HG03575 (cell line): ENCODE data around the gene SLC8A1.

Experiments
- ATAC-seq: cut with Tn5 transposase; IDR thresholded peaks from one replicate; pipeline ENCODE4 v1.9.1; 2021; ENCODE audit not compliant: unreplicated experiment, insufficient number of reproducible peaks, low FRiP score; ENCODE audit errors: extremely low read depth

SLC8A1 gene

DNA sequence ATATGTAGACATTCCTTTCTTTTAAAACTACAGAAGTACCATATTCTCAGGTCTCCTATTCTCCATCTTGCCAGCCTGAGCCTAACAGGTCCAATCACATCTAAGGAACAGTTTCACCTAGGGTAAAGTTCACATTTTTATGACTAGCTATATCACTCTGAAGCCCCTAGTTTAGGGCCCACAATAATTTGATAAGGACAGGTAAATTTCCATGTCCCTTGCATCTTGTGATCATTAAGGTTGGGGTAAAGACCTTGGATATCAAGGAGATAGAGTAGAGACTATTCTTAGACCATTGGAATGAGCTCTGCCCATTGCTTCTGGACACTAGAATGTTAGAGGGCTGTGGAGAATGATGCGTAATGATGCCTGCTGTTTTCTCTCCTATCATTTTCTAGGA lies 185.7 kb downstream of the SLC8A1 start:
- no peak for ATAC-seq

GRCh38 chr2:40265602-40266001 lies 186.3 kb downstream of the SLC8A1 start:
- ATAC-seq = no peak

GRCh38 chr2:40261042-40261441 lies 190.8 kb downstream of the SLC8A1 start:
- ATAC-seq = no peak

GRCh38 chr2:40260437-40260836 lies 191.5 kb downstream of the SLC8A1 start:
- peak; percentile 68 for ATAC-seq

- no peak for ATAC-seq
These were observed 192.0 kb downstream of the SLC8A1 start for GRCh38 chr2:40259900-40260299.

GRCh38 chr2:40258135-40258457 lies 193.8 kb downstream of the SLC8A1 start:
- no peak for ATAC-seq

DNA sequence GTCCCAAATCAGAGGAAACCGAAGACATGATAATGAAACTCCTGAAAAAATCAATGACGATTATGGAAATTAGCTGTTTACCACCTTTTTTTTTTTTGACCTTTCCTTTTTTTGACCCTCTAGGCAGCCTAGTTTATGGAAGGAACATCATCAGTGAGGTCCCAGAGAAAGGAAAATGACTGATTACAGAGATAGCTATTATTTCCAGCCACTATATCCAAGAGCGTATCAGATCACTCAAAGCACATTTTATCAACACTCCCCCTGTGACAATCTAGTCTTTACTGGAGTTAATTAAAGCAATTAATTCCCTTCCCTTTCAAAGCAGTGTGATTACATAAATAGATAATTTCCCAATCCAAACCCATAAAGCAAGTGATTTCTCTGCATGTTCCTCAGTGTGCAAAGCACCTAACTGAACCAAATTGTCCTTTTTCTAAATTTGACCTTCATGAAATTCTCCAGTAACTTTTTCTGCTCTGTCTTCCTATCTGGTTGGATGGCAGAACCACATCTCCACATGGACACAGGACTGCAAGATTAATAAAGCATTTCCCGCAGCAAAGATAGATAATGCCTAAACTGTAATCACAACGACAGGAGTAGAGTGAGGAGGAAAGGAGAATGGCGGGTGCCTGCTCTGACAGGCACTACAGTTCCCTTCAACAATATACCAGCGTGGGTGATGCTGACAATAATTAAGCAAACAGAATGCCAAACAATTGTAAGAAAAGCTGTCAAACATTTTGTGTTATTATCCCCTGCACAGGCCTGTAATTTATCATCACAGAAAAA lies 194.4 kb downstream of the SLC8A1 start:
- ATAC-seq = no peak

DNA sequence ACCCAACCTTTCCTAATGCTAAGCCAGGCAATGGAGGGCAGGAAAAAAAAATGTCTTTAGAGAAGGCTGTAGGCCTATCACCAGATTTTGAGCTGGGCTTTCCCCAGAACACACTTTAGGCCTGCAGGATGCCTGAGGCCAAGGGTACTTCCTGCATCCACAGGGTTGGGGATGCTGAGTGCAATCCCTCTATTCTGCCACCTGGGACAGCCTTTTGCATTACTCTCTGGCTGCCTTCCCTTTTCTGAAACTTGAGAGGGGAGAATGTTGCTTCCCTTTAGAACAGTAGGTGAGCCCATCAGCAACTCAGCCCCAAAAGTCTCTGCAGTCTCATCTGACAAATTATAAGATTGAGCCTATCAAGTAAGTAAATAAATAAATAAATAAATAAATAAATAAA lies 195.2 kb downstream of the SLC8A1 start:
- no peak for ATAC-seq

GRCh38 chr2:40256008-40256407 lies 195.9 kb downstream of the SLC8A1 start:
- ATAC-seq = no peak

DNA sequence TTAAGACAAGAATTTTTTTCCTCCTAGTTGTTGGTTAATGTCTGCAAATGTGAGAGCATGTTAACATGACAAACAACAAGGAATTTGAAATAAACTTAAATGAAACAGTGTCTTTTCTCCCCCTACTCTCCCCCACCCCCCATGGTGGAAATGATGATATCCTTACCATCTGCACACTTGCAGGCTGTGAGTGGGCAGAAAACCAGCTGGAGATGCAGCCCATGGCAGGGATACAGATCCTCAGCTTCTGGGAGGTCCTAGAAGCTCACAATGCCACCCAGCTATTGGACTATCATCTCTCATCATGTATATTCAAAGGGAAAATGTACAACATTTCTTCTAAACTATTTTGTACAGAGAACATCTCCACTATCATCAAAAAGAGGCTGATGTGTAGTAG lies 196.8 kb downstream of the SLC8A1 start:
- no peak for ATAC-seq

DNA sequence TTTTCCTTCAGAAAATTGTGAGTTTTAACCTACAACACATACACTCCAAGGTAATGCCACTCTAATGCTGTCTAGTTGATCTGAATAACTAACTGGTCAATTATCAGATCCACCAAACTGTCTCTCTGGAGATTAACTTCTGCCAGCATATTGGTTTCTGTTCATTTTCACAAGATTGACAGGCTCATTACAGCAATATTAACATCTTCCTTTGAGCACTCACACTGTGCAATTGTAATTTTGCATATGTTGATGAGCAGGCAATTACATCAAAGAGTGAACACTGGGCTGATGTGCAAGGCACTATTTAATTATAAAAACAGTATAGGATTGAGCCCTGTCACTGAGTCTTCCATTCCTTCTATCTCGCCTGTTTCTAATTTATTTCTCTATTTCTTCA lies 197.3 kb downstream of the SLC8A1 start:
- ATAC-seq = no peak

DNA sequence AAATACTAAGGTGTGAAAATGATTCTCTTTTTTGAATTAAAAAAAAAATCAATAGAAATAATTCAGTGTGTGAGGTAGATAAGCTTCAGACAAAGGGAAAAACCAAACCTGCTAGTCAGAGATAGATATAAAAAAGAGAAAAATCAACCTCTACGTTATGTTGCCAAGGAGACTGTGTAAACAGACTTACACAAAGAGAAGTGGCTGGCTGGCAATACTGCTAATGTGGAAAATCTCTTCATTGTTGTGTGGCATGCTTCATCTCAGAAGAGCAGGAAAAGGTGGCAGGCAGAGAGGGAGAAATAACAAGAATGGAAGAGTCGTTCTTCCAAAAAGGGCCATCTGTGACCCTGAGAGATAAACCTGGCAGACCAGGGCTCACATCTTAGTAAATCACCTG lies 200.8 kb downstream of the SLC8A1 start:
- no peak for ATAC-seq

DNA sequence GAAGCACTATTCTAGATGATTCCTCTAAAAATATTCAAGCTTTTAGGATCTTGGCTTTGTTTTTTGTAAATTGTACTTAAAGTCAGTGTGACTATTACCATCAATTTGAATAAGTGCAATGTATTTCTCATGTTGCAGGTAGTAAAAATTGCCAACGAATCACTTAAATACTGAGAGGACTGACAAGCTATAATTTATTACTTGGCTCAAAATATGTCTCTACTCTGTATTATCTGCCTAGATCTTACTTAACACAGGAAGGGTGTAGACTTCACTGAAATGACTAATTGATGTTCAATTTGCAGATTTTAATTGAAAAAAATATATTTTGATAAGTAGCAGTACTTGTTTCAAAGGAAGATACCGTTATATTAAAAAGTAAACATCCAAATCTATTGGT lies 202.3 kb downstream of the SLC8A1 start:
- ATAC-seq = no peak

- no peak for ATAC-seq
These were observed 203.6 kb downstream of the SLC8A1 start for GRCh38 chr2:40248294-40248693.

DNA sequence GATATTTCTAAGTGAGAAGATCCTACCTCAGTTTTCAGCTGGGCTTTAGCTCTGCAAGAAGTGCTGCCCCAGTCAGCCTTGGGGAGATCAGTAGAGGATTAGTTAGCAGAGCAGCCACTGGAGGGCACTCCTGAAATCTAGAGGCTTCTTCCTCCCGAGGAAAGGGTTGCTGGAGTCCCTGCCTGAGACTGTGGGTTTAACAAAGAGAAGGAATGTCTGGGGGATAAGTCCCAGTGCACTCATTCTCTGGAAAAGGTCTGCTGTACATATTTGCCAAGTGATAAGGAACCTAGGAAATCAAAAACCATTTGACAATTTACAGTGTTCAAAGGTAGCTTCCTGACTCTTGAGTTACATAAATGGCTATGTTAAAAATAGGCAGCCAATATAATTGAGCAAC lies 207.2 kb downstream of the SLC8A1 start:
- no peak for ATAC-seq

DNA sequence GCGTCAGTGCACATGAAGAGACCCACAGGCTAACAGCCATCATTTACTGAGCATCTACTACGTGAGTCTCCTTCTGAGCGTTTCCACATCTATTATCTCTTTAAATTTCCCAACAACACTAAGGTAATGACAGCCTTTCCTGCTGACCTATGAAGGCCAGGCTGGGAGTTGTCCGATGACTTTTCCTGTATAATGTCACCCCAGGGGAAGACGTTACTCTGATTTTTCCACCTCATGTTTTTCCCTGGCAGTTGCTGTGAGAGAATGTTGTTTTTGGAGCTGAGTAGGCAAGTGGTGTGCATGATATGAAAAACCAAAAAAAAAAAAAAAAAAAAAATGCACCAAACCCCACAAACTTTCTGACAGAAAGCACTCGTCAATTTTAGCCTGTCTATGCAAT lies 207.6 kb downstream of the SLC8A1 start:
- no peak for ATAC-seq

GRCh38 chr2:40243581-40244187 lies 208.2 kb downstream of the SLC8A1 start:
- no peak for ATAC-seq

GRCh38 chr2:40242315-40242714 lies 209.6 kb downstream of the SLC8A1 start:
- no peak for ATAC-seq

- ATAC-seq = no peak
These were observed 211.8 kb downstream of the SLC8A1 start for GRCh38 chr2:40240070-40240469.

GRCh38 chr2:40230707-40231432 lies 221.0 kb downstream of the SLC8A1 start:
- ATAC-seq = no peak
